HepG2 (cell line): Measurements from ENCODE around the gene VWA1. TPM values are rescaled to one million over a fixed set of nuclear protein-coding genes. Genes with fewer than 3 reads are reported as not detected.

Source experiments
- CENPX ChIP-seq: sonication (generic); formaldehyde crosslinking; IDR thresholded peaks from 2 replicates; pipeline ENCODE4 v1.9.0; 2021; ENCODE audit warnings: mild to moderate bottlenecking, missing genetic modification reagents, moderate library complexity
- FOXA3 ChIP-seq: IDR thresholded peaks from 2 replicates; pipeline ENCODE4 v1.6.1; 2016; ENCODE audit warnings: missing genetic modification reagents, missing compliant biosample characterization
- GZF1 ChIP-seq: sonication (generic); formaldehyde crosslinking; IDR thresholded peaks from 2 replicates; pipeline ENCODE4 v1.5.1; 2020; ENCODE audit warnings: mild to moderate bottlenecking, missing genetic modification reagents
- HNRNPLL ChIP-seq: fragments of 200-400 bp; formaldehyde crosslinking; IDR thresholded peaks from 2 replicates; pipeline ENCODE4 v1.6.1; 2017; ENCODE audit warnings: mild to moderate bottlenecking, low read depth, low read length; ENCODE audit not compliant: poor library complexity, severe bottlenecking
- KAT2B ChIP-seq: fragments of 150-350 bp; IDR thresholded peaks from 2 replicates; pipeline ENCODE4 v1.6.1; 2014; ENCODE audit warnings: low read depth, low read length, borderline replicate concordance
- MTF2 ChIP-seq: sonication (generic); formaldehyde crosslinking; IDR thresholded peaks from 2 replicates; pipeline ENCODE4 v1.5.0; 2020; ENCODE audit warnings: missing genetic modification reagents, borderline replicate concordance
- NFRKB ChIP-seq: fragments of 450-650 bp; IDR thresholded peaks from 2 replicates; pipeline ENCODE4 v1.6.1; 2017
- SP5 ChIP-seq: IDR thresholded peaks from 2 replicates; pipeline ENCODE4 v1.6.1; 2016; ENCODE audit warnings: low read depth, borderline replicate concordance
- ZFX ChIP-seq: sonication (generic); formaldehyde crosslinking; IDR thresholded peaks from 2 replicates; pipeline ENCODE4 v1.4.0; 2020; ENCODE audit warnings: mild to moderate bottlenecking, low read depth, missing genetic modification reagents, moderate library complexity
- ZMYM2 ChIP-seq: sonication (generic); formaldehyde crosslinking; IDR thresholded peaks from 2 replicates; pipeline ENCODE4 v1.8.0; 2022; ENCODE audit warnings: mild to moderate bottlenecking, missing genetic modification reagents
- ZNF333 ChIP-seq: sonication (generic); formaldehyde crosslinking; IDR thresholded peaks from 2 replicates; pipeline ENCODE4 v1.4.0; 2020; ENCODE audit warnings: mild to moderate bottlenecking, missing genetic modification reagents, borderline replicate concordance
- ZNF382 ChIP-seq: sonication (generic); formaldehyde crosslinking; IDR thresholded peaks from 2 replicates; pipeline ENCODE4 v1.5.0; 2020; ENCODE audit warnings: missing genetic modification reagents, mild to moderate bottlenecking, borderline replicate concordance
- ZNF496 ChIP-seq: sonication (generic); formaldehyde crosslinking; IDR thresholded peaks from 2 replicates; pipeline ENCODE4 v1.8.1; 2023; ENCODE audit warnings: mild to moderate bottlenecking, moderate library complexity, missing genetic modification reagents; ENCODE audit not compliant: insufficient replicate concordance
- ZNF577 ChIP-seq: sonication (generic); formaldehyde crosslinking; IDR thresholded peaks from 2 replicates; pipeline ENCODE4 v1.4.0; 2020; ENCODE audit warnings: mild to moderate bottlenecking, low read depth, missing genetic modification reagents, borderline replicate concordance
- ZNF644 ChIP-seq: IDR thresholded peaks from 2 replicates; pipeline ENCODE4 v1.6.1; 2016; ENCODE audit warnings: low read depth
- ZNF703 ChIP-seq: sonication (generic); formaldehyde crosslinking; IDR thresholded peaks from 2 replicates; pipeline ENCODE4 v1.5.1; 2020; ENCODE audit warnings: missing genetic modification reagents, mild to moderate bottlenecking, moderate library complexity, borderline replicate concordance
- ZSCAN30 ChIP-seq: sonication (generic); formaldehyde crosslinking; IDR thresholded peaks from 2 replicates; pipeline ENCODE4 v1.5.0; 2020; ENCODE audit warnings: mild to moderate bottlenecking, missing genetic modification reagents
- polyA plus RNA-seq, 8 experiments: library from polyadenylated mRNA; depleted of rRNA in 3 of 8; stranded (reverse) in 7 of 8; unstranded in 1 of 8; fragments of >200 nt; fragmentation: Illumina TruSeq in 4 of 8; extraction: Trizol in 4 of 8; gene quantifications; 2 replicates each; pipeline versions ENCODE4 v1.2.1 to v1.2.3, GENCODE V29; 2011 to 2016; ENCODE audit warnings: low read depth in 4 of 8, missing spikeins in 1 of 8, mixed read lengths in 1 of 8; ENCODE audit not compliant: insufficient read depth in 1 of 8
- total RNA-seq, 5 experiments: library from RNA; depleted of rRNA; stranded (reverse); fragments of >200 nt; fragmentation: Illumina TruSeq; extraction: Trizol; gene quantifications; 2 replicates each; pipeline ENCODE4 v1.2.3, GENCODE V29; 2016; ENCODE audit warnings: low read depth in 1 of 5
- TF ChIP-seq, protein P1 (sequence below): IDR thresholded peaks from 2 replicates; pipeline ENCODE4 v1.4.0; 2020; ENCODE audit warnings: mild to moderate bottlenecking, missing genetic modification reagents
- TF ChIP-seq, protein P2 (sequence below): sonication (generic); formaldehyde crosslinking; IDR thresholded peaks from 2 replicates; pipeline ENCODE4 v1.5.0; 2020; ENCODE audit warnings: missing genetic modification reagents
- TF ChIP-seq, protein P3 (sequence below): IDR thresholded peaks from 2 replicates; pipeline ENCODE4 v1.6.1; 2016; ENCODE audit warnings: missing biosample characterization, missing genetic modification reagents, low read depth
- TF ChIP-seq, protein P4 (sequence below): sonication (generic); formaldehyde crosslinking; IDR thresholded peaks from 2 replicates; pipeline ENCODE4 v1.8.0; 2022; ENCODE audit warnings: low read depth, missing genetic modification reagents

Gene VWA1
- total and polyA plus RNA-seq, 2 of the 13 experiments (the other 11 are each of a cell fraction or from before 2014, with no cell fraction given) = 40.9 to 57.5 TPM

DNA sequence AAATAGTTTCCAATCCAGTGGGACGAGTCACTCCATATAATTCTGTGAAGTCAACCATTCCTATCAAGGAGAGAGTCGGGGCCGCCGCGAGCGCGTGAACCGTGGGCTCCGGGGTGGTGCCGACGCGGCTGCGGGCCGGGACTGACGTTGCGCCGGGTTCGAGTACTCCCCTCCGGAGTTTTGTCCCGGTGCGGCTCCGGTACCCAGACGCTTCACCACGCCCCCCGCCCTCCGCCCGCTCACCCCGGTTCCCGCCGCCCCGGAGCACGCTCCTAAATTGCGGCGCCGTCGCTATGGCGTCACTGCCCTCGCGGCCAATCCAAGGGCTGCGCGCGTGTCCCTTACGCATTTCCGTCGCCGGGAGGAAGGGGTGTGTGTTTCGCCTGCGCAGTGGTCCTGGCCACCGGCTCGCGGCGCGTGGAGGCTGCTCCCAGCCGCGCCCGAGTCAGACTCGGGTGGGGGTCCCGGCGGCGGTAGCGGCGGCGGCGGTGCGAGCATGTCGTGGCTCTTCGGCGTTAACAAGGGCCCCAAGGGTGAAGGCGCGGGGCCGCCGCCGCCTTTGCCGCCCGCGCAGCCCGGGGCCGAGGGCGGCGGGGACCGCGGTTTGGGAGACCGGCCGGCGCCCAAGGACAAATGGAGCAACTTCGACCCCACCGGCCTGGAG, 36.0 kb downstream of the VWA1 start, which contains the start of gene ATAD3B (continued):
- TF ChIP-seq, protein P1, sequence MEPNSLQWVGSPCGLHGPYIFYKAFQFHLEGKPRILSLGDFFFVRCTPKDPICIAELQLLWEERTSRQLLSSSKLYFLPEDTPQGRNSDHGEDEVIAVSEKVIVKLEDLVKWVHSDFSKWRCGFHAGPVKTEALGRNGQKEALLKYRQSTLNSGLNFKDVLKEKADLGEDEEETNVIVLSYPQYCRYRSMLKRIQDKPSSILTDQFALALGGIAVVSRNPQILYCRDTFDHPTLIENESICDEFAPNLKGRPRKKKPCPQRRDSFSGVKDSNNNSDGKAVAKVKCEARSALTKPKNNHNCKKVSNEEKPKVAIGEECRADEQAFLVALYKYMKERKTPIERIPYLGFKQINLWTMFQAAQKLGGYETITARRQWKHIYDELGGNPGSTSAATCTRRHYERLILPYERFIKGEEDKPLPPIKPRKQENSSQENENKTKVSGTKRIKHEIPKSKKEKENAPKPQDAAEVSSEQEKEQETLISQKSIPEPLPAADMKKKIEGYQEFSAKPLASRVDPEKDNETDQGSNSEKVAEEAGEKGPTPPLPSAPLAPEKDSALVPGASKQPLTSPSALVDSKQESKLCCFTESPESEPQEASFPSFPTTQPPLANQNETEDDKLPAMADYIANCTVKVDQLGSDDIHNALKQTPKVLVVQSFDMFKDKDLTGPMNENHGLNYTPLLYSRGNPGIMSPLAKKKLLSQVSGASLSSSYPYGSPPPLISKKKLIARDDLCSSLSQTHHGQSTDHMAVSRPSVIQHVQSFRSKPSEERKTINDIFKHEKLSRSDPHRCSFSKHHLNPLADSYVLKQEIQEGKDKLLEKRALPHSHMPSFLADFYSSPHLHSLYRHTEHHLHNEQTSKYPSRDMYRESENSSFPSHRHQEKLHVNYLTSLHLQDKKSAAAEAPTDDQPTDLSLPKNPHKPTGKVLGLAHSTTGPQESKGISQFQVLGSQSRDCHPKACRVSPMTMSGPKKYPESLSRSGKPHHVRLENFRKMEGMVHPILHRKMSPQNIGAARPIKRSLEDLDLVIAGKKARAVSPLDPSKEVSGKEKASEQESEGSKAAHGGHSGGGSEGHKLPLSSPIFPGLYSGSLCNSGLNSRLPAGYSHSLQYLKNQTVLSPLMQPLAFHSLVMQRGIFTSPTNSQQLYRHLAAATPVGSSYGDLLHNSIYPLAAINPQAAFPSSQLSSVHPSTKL (CRISPR knock-in tag) = peak; percentile 49; the same call in 1 of the 2 replicates
- TF ChIP-seq, protein P2, sequence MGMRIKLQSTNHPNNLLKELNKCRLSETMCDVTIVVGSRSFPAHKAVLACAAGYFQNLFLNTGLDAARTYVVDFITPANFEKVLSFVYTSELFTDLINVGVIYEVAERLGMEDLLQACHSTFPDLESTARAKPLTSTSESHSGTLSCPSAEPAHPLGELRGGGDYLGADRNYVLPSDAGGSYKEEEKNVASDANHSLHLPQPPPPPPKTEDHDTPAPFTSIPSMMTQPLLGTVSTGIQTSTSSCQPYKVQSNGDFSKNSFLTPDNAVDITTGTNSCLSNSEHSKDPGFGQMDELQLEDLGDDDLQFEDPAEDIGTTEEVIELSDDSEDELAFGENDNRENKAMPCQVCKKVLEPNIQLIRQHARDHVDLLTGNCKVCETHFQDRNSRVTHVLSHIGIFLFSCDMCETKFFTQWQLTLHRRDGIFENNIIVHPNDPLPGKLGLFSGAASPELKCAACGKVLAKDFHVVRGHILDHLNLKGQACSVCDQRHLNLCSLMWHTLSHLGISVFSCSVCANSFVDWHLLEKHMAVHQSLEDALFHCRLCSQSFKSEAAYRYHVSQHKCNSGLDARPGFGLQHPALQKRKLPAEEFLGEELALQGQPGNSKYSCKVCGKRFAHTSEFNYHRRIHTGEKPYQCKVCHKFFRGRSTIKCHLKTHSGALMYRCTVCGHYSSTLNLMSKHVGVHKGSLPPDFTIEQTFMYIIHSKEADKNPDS (CRISPR knock-in tag) = no peak
- TF ChIP-seq ZNF703 (CRISPR knock-in tag) = no peak
- TF ChIP-seq HNRNPLL = peak; percentile 55
- TF ChIP-seq ZMYM2 (CRISPR knock-in tag) = no peak
- no peak for TF ChIP-seq MTF2 (CRISPR knock-in tag)
- TF ChIP-seq, protein P3, sequence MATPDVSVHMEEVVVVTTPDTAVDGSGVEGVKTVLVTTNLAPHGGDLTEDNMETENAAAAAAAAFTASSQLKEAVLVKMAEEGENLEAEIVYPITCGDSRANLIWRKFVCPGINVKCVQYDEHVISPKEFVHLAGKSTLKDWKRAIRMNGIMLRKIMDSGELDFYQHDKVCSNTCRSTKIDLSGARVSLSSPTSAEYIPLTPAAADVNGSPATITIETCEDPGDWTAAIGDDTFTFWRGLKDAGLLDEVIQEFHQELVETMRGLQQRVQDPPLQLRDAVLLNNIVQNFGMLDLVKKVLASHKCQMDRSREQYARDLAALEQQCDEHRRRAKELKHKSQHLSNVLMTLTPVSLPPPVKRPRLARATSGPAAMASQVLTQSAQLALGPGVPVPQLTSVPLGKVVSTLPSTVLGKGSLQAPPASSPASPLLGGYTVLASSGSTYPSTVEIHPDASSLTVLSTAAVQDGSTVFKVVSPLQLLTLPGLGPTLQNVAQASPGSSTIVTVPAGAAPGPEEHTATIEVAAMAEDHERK = peak; percentile 79
- 0 out of 2 replicates have a peak, but pooled peaks have one; percentile 34 for TF ChIP-seq SP5 (CRISPR knock-in tag)
- TF ChIP-seq FOXA3 (CRISPR knock-in tag) = peak; percentile 30; the same call in 1 of the 2 replicates
- TF ChIP-seq, protein P4, sequence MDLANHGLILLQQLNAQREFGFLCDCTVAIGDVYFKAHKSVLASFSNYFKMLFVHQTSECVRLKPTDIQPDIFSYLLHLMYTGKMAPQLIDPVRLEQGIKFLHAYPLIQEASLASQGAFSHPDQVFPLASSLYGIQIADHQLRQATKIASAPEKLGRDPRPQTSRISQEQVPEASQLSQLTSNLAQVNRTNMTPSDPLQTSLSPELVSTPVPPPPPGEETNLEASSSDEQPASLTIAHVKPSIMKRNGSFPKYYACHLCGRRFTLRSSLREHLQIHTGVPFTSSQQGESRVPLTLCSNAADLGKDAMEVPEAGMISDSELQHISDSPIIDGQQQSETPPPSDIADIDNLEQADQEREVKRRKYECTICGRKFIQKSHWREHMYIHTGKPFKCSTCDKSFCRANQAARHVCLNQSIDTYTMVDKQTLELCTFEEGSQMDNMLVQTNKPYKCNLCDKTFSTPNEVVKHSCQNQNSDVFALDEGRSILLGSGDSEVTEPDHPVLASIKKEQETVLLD = peak; percentile 100
- no peak for TF ChIP-seq ZNF496
- no peak for TF ChIP-seq ZNF577 (CRISPR knock-in tag)
- TF ChIP-seq NFRKB = no peak
- TF ChIP-seq ZFX (CRISPR knock-in tag) = no peak; the same call in 1 of the 2 replicates
- TF ChIP-seq GZF1 (CRISPR knock-in tag) = no peak
- TF ChIP-seq ZNF382 (CRISPR knock-in tag) = no peak
- no peak for TF ChIP-seq ZNF644
- peak; percentile 62; the same call in 1 of the 2 replicates for TF ChIP-seq ZNF333
- no peak for TF ChIP-seq KAT2B
- TF ChIP-seq CENPX = no peak
- TF ChIP-seq ZSCAN30 = no peak
